HepG2 (cell line): ENCODE data around the gene NNMT. TPM values are rescaled to one million over a fixed set of nuclear protein-coding genes. Genes with fewer than 3 reads are reported as not detected.
A peak's percentile ranks its signal among the peaks of the same experiment; 100 is the strongest.

ENCODE experiments used
- ISX ChIP-seq: sonication (generic); formaldehyde crosslinking; conservative IDR thresholded peaks from 2 replicates; pipeline ENCODE4 v1.5.0; 2020; ENCODE audit warnings: missing genetic modification reagents
- MBD4 ChIP-seq: IDR thresholded peaks from 2 replicates; pipeline ENCODE4 v1.6.1; 2012; ENCODE audit warnings: low read length, inconsistent platforms, borderline replicate concordance
- MTA1 ChIP-seq: sonication (generic); formaldehyde crosslinking; IDR thresholded peaks from 2 replicates; pipeline ENCODE4 v1.4.0; 2020; ENCODE audit warnings: missing genetic modification reagents, mild to moderate bottlenecking, borderline replicate concordance
- NCOA1 ChIP-seq: sonication (generic); formaldehyde crosslinking; IDR thresholded peaks from 2 replicates; pipeline ENCODE4 v1.9.0; 2021; ENCODE audit warnings: missing genetic modification reagents
- PCBP1 ChIP-seq: fragments of 200-400 bp; formaldehyde crosslinking; IDR thresholded peaks from 2 replicates; pipeline ENCODE4 v1.6.1; 2017; ENCODE audit warnings: mild to moderate bottlenecking, low read depth, low read length, borderline replicate concordance
- SCMH1 ChIP-seq: sonication (generic); formaldehyde crosslinking; IDR thresholded peaks from 2 replicates; pipeline ENCODE4 v1.9.0; 2021; ENCODE audit warnings: missing genetic modification reagents, mild to moderate bottlenecking, borderline replicate concordance
- SP4 ChIP-seq: sonication (generic); formaldehyde crosslinking; IDR thresholded peaks from 2 replicates; pipeline ENCODE4 v1.8.1; 2023; ENCODE audit warnings: mild to moderate bottlenecking, missing genetic modification reagents
- ZFP36L1 ChIP-seq: sonication (generic); formaldehyde crosslinking; IDR thresholded peaks from 2 replicates; pipeline ENCODE4 v1.8.0; 2022; ENCODE audit warnings: mild to moderate bottlenecking, missing genetic modification reagents, moderate library complexity
- ZNF788 ChIP-seq: sonication (generic); formaldehyde crosslinking; IDR thresholded peaks from 2 replicates; pipeline ENCODE4 v1.5.0; 2020; ENCODE audit warnings: mild to moderate bottlenecking, missing genetic modification reagents, borderline replicate concordance
- polyA plus RNA-seq, 8 experiments: library from polyadenylated mRNA; depleted of rRNA in 3 of 8; stranded (reverse) in 7 of 8; unstranded in 1 of 8; fragments of >200 nt; fragmentation: Illumina TruSeq in 4 of 8; extraction: Trizol in 4 of 8; gene quantifications; 2 replicates each; pipeline versions ENCODE4 v1.2.1 to v1.2.3, GENCODE V29; 2011 to 2016; ENCODE audit warnings: low read depth in 4 of 8, missing spikeins in 1 of 8, mixed read lengths in 1 of 8; ENCODE audit not compliant: insufficient read depth in 1 of 8
- total RNA-seq, 5 experiments: library from RNA; depleted of rRNA; stranded (reverse); fragments of >200 nt; fragmentation: Illumina TruSeq; extraction: Trizol; gene quantifications; 2 replicates each; pipeline ENCODE4 v1.2.3, GENCODE V29; 2016; ENCODE audit warnings: low read depth in 1 of 5
- TF ChIP-seq, protein P1 (sequence below): sonication (generic); formaldehyde crosslinking; IDR thresholded peaks from 2 replicates; pipeline ENCODE4 v1.5.1; 2020; ENCODE audit warnings: mild to moderate bottlenecking, missing genetic modification reagents, borderline replicate concordance
- TF ChIP-seq, protein P2 (sequence below), 2 experiments: sonication (generic) in 1 of 2; formaldehyde crosslinking in 1 of 2; IDR thresholded peaks; 2 replicates each; pipeline versions ENCODE4 v1.4.0 to v1.6.1; 2018 to 2020; ENCODE audit warnings: missing genetic modification reagents in 2 of 2, borderline replicate concordance in 1 of 2, low read depth in 1 of 2, mild to moderate bottlenecking in 1 of 2, missing biosample characterization in 1 of 2
- TF ChIP-seq, protein P3 (sequence below): sonication (generic); formaldehyde crosslinking; IDR thresholded peaks from 2 replicates; pipeline ENCODE4 v1.4.0; 2020; ENCODE audit warnings: low read depth, mild to moderate bottlenecking, missing genetic modification reagents
- TF ChIP-seq, protein P4 (sequence below): sonication (generic); formaldehyde crosslinking; IDR thresholded peaks from 2 replicates; pipeline ENCODE4 v1.9.0; 2021; ENCODE audit warnings: missing genetic modification reagents, borderline replicate concordance
- TF ChIP-seq, protein P5 (sequence below): sonication (generic); formaldehyde crosslinking; IDR thresholded peaks from 2 replicates; pipeline ENCODE4 v1.4.0; 2020; ENCODE audit warnings: missing genetic modification reagents, borderline replicate concordance

Gene NNMT
- total and polyA plus RNA-seq, 2 of the 13 experiments (the other 11 are each of a cell fraction or from before 2014, with no cell fraction given), result 0.13 TPM; not detected in 1

DNA sequence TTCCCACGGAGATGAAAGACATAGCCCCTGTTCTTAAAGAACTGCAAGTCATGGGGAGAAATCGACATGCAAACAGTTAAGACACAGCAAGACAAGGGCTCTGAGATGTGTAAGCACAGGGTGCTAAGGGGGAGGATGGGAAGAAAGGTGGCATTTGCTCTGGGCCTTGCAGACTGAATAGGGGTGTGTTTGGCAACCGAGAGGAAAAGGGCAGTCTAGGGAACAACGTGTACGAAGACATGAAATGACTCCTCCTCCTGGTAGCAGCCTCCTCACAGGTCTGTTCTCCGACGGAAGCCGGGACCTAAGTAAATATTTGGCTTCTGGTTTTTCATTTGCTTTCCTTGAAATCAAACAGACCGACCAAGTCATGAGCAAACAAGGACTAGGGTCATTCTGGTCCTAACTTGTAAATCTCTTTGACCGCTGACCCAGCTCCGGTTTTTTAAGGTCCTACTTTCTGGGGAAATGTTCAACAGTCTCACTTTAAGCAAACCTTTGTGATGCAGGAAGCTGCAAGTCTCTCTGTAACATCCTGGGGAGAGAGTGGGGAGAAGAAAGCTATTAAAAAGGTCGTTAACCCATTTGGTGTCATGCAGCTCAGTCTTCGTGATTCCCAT is 19.7 kb downstream of the NNMT start (continued):
- TF ChIP-seq, protein P1, sequence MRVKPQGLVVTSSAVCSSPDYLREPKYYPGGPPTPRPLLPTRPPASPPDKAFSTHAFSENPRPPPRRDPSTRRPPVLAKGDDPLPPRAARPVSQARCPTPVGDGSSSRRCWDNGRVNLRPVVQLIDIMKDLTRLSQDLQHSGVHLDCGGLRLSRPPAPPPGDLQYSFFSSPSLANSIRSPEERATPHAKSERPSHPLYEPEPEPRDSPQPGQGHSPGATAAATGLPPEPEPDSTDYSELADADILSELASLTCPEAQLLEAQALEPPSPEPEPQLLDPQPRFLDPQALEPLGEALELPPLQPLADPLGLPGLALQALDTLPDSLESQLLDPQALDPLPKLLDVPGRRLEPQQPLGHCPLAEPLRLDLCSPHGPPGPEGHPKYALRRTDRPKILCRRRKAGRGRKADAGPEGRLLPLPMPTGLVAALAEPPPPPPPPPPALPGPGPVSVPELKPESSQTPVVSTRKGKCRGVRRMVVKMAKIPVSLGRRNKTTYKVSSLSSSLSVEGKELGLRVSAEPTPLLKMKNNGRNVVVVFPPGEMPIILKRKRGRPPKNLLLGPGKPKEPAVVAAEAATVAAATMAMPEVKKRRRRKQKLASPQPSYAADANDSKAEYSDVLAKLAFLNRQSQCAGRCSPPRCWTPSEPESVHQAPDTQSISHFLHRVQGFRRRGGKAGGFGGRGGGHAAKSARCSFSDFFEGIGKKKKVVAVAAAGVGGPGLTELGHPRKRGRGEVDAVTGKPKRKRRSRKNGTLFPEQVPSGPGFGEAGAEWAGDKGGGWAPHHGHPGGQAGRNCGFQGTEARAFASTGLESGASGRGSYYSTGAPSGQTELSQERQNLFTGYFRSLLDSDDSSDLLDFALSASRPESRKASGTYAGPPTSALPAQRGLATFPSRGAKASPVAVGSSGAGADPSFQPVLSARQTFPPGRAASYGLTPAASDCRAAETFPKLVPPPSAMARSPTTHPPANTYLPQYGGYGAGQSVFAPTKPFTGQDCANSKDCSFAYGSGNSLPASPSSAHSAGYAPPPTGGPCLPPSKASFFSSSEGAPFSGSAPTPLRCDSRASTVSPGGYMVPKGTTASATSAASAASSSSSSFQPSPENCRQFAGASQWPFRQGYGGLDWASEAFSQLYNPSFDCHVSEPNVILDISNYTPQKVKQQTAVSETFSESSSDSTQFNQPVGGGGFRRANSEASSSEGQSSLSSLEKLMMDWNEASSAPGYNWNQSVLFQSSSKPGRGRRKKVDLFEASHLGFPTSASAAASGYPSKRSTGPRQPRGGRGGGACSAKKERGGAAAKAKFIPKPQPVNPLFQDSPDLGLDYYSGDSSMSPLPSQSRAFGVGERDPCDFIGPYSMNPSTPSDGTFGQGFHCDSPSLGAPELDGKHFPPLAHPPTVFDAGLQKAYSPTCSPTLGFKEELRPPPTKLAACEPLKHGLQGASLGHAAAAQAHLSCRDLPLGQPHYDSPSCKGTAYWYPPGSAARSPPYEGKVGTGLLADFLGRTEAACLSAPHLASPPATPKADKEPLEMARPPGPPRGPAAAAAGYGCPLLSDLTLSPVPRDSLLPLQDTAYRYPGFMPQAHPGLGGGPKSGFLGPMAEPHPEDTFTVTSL (CRISPR knock-in tag), result peak; percentile 90; the same call in 1 of the 2 replicates
- TF ChIP-seq ZNF788 (CRISPR knock-in tag) (no peak; the same call in 1 of the 2 replicates), SCMH1 (no peak), NCOA1 (no peak), MBD4 (0 out of 2 replicates have a peak, but pooled peaks have one; percentile 61), PCBP1 (no peak), SP4 (CRISPR knock-in tag) (no peak), ZFP36L1 (CRISPR knock-in tag) (no peak), ISX (CRISPR knock-in tag) (no peak), MTA1 (CRISPR knock-in tag) (no peak)
- TF ChIP-seq, protein P2, sequence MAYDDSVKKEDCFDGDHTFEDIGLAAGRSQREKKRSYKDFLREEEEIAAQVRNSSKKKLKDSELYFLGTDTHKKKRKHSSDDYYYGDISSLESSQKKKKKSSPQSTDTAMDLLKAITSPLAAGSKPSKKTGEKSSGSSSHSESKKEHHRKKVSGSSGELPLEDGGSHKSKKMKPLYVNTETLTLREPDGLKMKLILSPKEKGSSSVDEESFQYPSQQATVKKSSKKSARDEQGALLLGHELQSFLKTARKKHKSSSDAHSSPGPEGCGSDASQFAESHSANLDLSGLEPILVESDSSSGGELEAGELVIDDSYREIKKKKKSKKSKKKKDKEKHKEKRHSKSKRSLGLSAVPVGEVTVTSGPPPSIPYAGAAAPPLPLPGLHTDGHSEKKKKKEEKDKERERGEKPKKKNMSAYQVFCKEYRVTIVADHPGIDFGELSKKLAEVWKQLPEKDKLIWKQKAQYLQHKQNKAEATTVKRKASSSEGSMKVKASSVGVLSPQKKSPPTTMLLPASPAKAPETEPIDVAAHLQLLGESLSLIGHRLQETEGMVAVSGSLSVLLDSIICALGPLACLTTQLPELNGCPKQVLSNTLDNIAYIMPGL (CRISPR knock-in tag; IDR thresholded peaks at IDR 0.05; ENCODE audit: borderline replicate concordance in 1 of 2, low read depth in 1 of 2), result no peak
- TF ChIP-seq, protein P3, sequence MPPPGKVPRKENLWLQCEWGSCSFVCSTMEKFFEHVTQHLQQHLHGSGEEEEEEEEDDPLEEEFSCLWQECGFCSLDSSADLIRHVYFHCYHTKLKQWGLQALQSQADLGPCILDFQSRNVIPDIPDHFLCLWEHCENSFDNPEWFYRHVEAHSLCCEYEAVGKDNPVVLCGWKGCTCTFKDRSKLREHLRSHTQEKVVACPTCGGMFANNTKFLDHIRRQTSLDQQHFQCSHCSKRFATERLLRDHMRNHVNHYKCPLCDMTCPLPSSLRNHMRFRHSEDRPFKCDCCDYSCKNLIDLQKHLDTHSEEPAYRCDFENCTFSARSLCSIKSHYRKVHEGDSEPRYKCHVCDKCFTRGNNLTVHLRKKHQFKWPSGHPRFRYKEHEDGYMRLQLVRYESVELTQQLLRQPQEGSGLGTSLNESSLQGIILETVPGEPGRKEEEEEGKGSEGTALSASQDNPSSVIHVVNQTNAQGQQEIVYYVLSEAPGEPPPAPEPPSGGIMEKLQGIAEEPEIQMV, result no peak
- TF ChIP-seq, protein P4, sequence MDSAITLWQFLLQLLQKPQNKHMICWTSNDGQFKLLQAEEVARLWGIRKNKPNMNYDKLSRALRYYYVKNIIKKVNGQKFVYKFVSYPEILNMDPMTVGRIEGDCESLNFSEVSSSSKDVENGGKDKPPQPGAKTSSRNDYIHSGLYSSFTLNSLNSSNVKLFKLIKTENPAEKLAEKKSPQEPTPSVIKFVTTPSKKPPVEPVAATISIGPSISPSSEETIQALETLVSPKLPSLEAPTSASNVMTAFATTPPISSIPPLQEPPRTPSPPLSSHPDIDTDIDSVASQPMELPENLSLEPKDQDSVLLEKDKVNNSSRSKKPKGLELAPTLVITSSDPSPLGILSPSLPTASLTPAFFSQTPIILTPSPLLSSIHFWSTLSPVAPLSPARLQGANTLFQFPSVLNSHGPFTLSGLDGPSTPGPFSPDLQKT (CRISPR knock-in tag), result no peak
- TF ChIP-seq, protein P5, sequence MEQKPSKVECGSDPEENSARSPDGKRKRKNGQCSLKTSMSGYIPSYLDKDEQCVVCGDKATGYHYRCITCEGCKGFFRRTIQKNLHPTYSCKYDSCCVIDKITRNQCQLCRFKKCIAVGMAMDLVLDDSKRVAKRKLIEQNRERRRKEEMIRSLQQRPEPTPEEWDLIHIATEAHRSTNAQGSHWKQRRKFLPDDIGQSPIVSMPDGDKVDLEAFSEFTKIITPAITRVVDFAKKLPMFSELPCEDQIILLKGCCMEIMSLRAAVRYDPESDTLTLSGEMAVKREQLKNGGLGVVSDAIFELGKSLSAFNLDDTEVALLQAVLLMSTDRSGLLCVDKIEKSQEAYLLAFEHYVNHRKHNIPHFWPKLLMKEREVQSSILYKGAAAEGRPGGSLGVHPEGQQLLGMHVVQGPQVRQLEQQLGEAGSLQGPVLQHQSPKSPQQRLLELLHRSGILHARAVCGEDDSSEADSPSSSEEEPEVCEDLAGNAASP (CRISPR knock-in tag), result peak; percentile 95
